SK-N-DZ (cell line): ENCODE measurements around the gene SORCS2.

Source experiments
- DNase-seq: peaks from one replicate; pipeline ENCODE4 v3.0.0-alpha.2; 2015; ENCODE audit warnings: low spot score

SORCS2 gene

GRCh38 chr4:7630568-7631287, 438.4 kb downstream of the SORCS2 start:
- DNase-seq, result no peak

DNA sequence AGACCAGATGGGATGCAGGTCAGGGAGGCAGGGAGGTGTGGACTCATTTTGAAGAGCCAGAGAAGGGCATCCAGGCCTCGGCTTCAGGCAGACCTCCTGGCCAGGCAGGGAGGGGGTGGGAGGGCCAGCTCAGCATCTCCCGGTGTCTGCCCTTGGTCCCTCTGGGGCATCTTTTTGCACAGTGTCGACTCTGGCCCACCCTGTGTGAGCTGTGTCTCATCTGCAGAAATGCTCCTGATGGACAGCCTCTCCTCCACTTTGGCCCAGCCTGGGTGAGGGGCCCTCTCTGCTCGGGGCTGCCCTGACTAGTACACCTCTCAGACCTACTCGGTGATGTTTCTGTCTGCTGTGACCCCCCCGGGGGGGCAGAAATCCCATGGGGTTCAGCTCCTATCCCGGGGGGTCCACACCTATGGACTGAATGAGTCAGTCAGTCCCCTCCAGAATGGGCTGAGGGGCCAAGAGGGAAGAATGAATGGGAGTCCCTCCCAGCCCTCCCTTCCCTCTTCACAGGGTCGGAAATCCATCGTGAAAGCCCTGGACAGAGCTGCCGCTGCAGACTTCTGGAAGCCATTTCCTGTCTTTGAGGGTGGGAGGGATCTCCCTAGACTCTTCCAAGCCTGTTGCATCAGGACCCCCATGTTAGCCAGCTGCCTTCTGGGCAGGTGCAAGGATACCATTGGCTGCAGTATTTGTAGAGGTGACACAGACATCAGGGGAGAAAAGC, 439.1 kb downstream of the SORCS2 start:
- DNase-seq, result no peak

GRCh38 chr4:7632341-7632740, 440.0 kb downstream of the SORCS2 start:
- no peak for DNase-seq

GRCh38 chr4:7632971-7633370, 440.6 kb downstream of the SORCS2 start:
- no peak for DNase-seq

GRCh38 chr4:7634661-7635251, 442.4 kb downstream of the SORCS2 start:
- no peak for DNase-seq

GRCh38 chr4:7635445-7636239, 443.3 kb downstream of the SORCS2 start:
- no peak for DNase-seq

DNA sequence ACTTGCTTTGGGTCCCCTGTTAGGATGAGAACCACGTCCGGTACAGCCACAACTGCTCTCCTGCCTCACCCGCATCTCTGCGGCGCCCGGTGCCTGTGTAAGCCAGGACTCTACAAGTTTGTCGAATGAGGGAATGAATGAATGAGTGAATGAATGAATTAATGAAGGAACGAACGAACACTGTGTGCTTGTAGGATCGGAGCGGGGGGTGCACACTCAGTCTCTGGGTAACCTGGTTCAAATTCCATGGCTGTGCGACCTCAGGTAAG, 443.8 kb downstream of the SORCS2 start:
- DNase-seq, result no peak

DNA sequence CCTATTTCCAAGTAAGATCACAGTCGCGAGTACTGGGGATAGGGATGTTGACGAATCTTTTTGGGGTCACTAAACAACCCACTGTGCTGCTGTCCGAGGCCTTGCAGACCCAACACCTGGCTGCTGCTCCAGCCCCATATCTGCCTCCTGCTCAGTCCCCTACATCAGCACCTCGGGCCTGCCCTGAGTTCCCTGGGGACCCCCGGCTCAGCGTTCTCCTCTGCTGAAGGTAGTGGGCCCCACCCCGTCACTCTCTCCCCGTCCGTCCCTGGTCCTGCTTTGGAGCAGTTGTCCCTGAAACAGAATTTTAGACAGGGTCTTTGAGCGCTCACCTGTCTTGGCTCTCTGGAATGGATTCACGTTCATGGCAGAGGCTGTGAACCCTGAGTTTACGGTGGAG, 444.8 kb downstream of the SORCS2 start:
- no peak for DNase-seq

GRCh38 chr4:7637971-7638370, 445.6 kb downstream of the SORCS2 start:
- DNase-seq, result no peak

GRCh38 chr4:7638489-7638888, 446.2 kb downstream of the SORCS2 start:
- DNase-seq, result no peak

DNA sequence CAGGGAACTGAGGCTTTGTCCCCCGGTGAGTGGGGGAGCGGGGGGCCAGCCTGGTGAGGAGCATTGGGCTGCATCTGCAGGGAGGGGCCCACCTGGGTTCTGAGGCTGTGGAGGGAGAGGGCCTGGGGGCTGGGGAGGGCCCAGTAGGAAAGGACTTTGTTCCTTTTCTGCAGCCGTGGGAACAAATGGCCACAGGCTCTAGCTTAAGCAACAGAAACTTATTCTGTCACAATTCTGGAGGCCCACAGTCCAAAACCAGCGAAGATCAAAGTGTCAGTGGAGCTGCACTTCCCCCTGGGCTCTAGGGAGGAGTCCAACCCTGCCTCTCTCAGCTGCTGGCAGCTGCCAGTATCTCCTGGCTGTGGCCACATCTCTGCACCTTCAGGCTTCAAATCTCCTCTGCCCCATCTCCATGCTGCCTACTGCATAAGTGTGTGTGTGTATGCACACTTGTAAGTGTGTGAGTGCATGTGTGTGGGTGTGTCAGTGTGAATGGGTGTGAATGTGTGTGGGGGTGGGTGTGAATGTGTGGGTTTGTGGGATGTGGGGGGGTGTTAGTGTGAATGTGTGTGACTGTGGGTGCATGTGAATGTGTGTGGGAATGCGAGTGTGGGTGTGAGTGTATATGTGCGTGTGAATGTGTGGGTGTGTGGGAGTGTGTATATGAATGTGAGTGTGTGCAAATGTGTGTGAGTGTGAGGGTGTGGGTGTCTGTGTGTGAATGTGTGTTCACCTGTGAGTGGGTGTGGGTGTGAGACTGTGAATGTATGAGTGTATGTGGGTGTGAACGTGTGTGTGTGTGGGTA, 446.8 kb downstream of the SORCS2 start:
- DNase-seq, result no peak

- DNase-seq, result no peak
Observed at GRCh38 chr4:7640136-7640535, 447.8 kb downstream of the SORCS2 start.

- no peak for DNase-seq
Observed at GRCh38 chr4:7641712-7642111, 449.4 kb downstream of the SORCS2 start.

GRCh38 chr4:7642741-7643458, 450.6 kb downstream of the SORCS2 start:
- DNase-seq, result no peak

DNA sequence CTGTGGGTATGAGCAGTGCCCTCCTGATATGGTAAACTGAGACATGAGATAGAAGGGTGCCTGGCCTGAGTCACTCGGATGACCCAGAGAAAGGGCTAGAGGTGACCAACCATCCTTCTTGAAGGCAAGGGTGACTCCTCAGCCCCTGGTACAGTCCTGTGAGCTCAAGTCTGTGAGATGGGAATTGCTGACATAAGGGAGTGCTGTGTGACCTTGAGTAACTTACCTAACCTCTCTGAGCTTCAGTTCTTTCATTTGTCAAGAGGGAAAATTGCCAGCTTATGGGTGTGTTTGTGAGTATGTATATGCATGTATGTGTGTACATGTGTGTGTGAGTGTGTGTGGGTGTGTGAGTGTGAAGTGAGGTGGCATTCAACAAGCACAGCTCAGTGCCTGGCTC, 452.8 kb downstream of the SORCS2 start:
- DNase-seq, result no peak

DNA sequence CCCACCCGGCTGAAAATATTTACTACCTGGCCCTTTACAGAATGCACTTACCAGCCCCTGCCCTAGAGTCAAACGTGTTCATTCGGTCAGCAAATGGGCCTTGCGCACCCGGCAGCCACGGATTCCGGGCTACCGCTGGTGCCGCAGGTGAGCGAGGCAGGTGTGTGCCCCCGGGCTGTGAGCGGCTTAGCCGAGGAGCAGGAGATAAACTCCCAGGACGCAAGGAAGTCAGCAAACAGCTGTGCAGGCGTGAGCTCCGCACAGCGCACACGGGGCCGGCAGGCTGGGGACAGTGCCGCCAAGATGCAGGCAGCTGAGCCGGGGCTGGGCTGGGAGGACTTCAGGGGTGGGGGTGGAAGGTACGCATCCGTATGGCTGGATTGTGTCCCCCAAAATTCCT, 453.6 kb downstream of the SORCS2 start:
- no peak for DNase-seq

DNA sequence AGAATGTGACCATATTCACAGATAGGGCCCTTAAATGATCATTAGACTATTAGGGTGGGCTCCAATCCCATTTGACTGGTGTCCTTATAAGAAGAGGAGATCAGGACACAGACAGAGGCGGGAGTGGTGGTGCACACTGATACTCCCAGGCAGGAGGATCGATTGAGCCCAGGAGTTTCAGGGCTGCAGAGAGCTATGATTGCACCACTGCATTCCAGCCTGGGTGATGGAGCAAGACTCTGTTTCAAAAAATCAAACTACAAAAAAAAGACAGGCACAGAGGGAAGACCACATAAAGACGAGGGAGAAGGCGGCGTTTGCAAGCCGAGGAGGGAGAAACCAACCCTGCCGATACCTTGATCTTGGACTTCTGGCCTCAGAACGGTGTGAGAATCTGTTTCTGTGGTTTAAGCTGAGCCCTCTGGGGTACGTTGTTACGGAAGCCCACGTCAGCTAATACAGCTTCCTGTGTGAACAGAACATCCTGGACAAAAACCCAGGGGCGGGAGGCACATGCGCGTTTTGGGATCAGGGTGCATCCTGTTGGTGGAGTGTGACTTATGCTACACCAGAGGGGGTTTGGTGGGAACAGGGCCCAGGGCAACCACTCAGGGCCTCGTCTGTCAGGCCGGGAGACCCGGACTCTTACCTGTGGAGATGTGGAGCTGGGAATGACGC, 454.2 kb downstream of the SORCS2 start:
- DNase-seq, result no peak

DNA sequence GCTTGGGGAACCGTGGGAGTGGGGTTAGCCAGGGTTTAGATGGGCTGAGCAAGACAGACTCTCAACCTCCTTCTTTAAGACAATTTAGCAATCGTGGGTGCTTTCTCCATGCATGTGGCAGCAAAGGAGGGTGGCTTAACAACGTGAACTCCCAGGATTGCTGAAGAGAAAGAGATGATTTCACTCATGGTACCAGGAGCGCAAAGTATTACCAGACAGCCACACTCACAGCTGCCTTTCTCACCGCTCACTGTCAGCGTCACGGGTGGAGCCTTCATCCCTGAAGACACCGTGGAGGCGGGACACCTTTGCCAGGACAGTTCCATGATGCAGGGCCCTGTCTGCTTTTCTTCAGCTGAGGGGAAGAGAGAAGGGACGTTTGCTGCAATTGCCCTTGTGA, 454.8 kb downstream of the SORCS2 start:
- DNase-seq, result no peak

DNA sequence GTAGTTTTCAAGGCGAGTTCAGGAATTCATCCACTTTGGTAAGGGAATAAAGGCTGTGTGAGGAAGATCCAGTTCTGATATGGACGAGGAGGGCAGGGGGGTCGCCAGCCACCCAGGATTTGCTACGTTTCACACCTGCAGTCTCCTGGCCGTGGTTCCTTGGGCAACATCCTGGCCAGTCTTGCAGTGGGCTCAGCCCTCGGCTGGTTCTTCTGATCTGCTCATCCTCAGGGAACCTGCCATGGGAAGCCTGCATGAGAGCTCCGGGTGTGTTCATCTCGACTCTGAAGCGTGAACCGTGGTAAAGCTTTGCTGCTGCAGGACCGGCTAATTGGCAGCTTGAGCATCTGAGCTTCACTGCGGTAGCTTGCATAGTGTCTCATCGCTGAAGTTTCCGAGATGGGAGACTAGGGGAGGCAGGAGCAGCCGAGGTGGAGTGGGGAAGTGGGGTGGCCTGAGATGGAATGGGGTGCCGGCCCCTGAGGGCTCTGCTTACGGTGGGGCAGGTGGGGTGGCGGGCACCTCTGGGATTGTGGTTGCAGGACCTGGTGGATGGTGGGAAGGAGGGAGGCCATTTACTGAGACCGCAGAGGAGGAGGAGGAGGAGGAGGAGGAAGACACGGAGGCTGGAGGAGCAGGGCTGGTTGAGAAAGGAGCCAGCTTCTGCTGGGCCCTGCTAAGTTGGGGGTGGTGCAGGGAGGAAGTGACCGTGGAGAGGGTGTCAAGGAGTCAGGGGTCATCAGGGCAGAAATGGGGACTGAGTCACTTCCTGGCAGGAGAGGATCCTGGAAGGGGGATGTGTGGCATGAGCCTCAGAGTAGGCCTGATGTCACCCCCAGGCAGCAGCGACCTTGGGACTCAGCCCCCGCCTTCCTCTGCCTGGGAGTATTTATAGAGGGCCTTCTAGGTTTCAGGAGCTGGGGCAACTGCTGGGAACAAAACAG, 455.5 kb downstream of the SORCS2 start:
- DNase-seq, result no peak
